H1 (cell line): ENCODE data around the gene UBTD1. TPM values are rescaled to one million over a fixed set of nuclear protein-coding genes. Genes with fewer than 3 reads are reported as not detected.

Experiments
- POLR2A ChIP-seq, 2 experiments: IDR thresholded peaks; 1 replicate in 1 of 2; 2 replicates in 1 of 2; pipeline ENCODE4 v1.6.1; 2011; ENCODE audit warnings: low read depth in 2 of 2, low read length in 2 of 2, mild to moderate bottlenecking in 2 of 2; ENCODE audit errors: control extremely low read depth in 1 of 2
- SIRT6 ChIP-seq: IDR thresholded peaks from one replicate; pipeline ENCODE4 v1.7.1; 2012; ENCODE audit warnings: low read length, inconsistent platforms
- polyA plus RNA-seq, 7 experiments: library from polyadenylated mRNA; depleted of rRNA in 3 of 7; stranded (reverse) in 5 of 7; unstranded in 2 of 7; fragments of >200 nt in 5 of 7; fragments of 200-250 nt in 2 of 7; gene quantifications; 1 replicate in 5 of 7; 2 replicates in 1 of 7; 4 replicates in 1 of 7; pipeline versions ENCODE4 v1.2.1 to v1.2.3, GENCODE V29; 2011 to 2013; ENCODE audit warnings: missing spikeins in 2 of 7, mixed read lengths in 2 of 7
- total RNA-seq: library from RNA; stranded (reverse); fragmentation: NEBNext Ultra II Directional; extraction: Animal tissue kit (Norgen Biotek cat#: 25700); gene quantifications from 2 replicates; pipeline ENCODE4 v1.2.1, GENCODE V29; 2021
- TF ChIP-seq, protein P1 (sequence below): fragments of 300-600 bp; sonication (generic); IDR thresholded peaks from 2 replicates; pipeline ENCODE4 v1.7.1; 2012; ENCODE audit warnings: low read length, moderate library complexity, mild to moderate bottlenecking, inconsistent platforms; ENCODE audit not compliant: insufficient replicate concordance
- TF ChIP-seq, protein P2 (sequence below), 3 experiments: IDR thresholded peaks; 1 replicate in 2 of 3; 2 replicates in 1 of 3; pipeline versions ENCODE4 v1.5.1 to v1.6.1; 2011; ENCODE audit warnings: low read length in 3 of 3, mild to moderate bottlenecking in 3 of 3, inconsistent platforms in 2 of 3, low read depth in 1 of 3, moderate library complexity in 1 of 3; ENCODE audit not compliant: insufficient read depth in 1 of 3; ENCODE audit errors: control extremely low read depth in 1 of 3
- TF ChIP-seq, protein P3 (sequence below): IDR thresholded peaks from 2 replicates; pipeline ENCODE4 v1.6.1; 2012; ENCODE audit warnings: low read length, inconsistent platforms

UBTD1 gene
- total and polyA plus RNA-seq, 2 of the 8 experiments (the other 6 are each of a cell fraction or from before 2014, with no cell fraction given), result 22.3 to 36.2 TPM

DNA sequence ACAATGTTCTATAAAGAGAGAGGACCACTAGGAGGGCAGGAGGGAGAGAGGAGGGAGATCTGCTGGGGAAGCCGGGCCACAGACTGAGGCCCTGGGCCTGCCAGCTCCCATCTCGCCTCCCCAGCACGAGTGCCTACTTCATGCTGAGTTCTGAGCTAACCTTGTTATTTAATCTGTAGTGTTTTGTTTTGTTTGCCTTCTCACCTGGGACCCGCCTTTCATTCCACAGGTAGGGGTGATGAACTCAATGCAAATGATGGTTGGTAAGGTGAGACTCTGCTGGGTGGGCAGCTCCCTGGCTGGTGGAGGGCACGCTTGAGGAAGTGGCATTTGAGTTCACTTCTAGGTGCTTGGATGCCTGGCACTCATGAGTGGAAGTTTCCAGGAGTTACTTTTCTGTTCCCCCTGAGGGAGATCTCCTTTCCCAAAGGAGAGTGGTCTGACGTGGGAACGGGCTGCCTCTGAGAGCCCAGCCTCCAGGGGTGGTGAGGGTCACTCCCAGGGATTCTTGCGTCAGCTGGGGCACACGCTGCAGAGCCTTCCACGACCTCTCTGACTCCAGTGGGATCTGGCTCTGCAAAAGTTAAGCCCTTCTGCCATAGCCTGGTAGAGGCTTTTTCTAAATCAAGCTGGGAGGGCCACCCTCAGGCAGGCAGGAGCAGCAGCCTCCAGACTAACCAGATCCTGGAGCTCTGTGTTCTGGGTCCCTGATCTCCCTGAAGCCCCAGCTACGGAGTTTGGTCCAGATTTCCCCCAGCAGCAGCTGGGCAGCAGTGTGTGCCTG, 22.4 kb downstream of the UBTD1 start (continued):
- TF ChIP-seq, protein P1, sequence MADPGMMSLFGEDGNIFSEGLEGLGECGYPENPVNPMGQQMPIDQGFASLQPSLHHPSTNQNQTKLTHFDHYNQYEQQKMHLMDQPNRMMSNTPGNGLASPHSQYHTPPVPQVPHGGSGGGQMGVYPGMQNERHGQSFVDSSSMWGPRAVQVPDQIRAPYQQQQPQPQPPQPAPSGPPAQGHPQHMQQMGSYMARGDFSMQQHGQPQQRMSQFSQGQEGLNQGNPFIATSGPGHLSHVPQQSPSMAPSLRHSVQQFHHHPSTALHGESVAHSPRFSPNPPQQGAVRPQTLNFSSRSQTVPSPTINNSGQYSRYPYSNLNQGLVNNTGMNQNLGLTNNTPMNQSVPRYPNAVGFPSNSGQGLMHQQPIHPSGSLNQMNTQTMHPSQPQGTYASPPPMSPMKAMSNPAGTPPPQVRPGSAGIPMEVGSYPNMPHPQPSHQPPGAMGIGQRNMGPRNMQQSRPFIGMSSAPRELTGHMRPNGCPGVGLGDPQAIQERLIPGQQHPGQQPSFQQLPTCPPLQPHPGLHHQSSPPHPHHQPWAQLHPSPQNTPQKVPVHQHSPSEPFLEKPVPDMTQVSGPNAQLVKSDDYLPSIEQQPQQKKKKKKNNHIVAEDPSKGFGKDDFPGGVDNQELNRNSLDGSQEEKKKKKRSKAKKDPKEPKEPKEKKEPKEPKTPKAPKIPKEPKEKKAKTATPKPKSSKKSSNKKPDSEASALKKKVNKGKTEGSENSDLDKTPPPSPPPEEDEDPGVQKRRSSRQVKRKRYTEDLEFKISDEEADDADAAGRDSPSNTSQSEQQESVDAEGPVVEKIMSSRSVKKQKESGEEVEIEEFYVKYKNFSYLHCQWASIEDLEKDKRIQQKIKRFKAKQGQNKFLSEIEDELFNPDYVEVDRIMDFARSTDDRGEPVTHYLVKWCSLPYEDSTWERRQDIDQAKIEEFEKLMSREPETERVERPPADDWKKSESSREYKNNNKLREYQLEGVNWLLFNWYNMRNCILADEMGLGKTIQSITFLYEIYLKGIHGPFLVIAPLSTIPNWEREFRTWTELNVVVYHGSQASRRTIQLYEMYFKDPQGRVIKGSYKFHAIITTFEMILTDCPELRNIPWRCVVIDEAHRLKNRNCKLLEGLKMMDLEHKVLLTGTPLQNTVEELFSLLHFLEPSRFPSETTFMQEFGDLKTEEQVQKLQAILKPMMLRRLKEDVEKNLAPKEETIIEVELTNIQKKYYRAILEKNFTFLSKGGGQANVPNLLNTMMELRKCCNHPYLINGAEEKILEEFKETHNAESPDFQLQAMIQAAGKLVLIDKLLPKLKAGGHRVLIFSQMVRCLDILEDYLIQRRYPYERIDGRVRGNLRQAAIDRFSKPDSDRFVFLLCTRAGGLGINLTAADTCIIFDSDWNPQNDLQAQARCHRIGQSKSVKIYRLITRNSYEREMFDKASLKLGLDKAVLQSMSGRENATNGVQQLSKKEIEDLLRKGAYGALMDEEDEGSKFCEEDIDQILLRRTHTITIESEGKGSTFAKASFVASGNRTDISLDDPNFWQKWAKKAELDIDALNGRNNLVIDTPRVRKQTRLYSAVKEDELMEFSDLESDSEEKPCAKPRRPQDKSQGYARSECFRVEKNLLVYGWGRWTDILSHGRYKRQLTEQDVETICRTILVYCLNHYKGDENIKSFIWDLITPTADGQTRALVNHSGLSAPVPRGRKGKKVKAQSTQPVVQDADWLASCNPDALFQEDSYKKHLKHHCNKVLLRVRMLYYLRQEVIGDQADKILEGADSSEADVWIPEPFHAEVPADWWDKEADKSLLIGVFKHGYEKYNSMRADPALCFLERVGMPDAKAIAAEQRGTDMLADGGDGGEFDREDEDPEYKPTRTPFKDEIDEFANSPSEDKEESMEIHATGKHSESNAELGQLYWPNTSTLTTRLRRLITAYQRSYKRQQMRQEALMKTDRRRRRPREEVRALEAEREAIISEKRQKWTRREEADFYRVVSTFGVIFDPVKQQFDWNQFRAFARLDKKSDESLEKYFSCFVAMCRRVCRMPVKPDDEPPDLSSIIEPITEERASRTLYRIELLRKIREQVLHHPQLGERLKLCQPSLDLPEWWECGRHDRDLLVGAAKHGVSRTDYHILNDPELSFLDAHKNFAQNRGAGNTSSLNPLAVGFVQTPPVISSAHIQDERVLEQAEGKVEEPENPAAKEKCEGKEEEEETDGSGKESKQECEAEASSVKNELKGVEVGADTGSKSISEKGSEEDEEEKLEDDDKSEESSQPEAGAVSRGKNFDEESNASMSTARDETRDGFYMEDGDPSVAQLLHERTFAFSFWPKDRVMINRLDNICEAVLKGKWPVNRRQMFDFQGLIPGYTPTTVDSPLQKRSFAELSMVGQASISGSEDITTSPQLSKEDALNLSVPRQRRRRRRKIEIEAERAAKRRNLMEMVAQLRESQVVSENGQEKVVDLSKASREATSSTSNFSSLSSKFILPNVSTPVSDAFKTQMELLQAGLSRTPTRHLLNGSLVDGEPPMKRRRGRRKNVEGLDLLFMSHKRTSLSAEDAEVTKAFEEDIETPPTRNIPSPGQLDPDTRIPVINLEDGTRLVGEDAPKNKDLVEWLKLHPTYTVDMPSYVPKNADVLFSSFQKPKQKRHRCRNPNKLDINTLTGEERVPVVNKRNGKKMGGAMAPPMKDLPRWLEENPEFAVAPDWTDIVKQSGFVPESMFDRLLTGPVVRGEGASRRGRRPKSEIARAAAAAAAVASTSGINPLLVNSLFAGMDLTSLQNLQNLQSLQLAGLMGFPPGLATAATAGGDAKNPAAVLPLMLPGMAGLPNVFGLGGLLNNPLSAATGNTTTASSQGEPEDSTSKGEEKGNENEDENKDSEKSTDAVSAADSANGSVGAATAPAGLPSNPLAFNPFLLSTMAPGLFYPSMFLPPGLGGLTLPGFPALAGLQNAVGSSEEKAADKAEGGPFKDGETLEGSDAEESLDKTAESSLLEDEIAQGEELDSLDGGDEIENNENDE, result no peak
- TF ChIP-seq, protein P2, sequence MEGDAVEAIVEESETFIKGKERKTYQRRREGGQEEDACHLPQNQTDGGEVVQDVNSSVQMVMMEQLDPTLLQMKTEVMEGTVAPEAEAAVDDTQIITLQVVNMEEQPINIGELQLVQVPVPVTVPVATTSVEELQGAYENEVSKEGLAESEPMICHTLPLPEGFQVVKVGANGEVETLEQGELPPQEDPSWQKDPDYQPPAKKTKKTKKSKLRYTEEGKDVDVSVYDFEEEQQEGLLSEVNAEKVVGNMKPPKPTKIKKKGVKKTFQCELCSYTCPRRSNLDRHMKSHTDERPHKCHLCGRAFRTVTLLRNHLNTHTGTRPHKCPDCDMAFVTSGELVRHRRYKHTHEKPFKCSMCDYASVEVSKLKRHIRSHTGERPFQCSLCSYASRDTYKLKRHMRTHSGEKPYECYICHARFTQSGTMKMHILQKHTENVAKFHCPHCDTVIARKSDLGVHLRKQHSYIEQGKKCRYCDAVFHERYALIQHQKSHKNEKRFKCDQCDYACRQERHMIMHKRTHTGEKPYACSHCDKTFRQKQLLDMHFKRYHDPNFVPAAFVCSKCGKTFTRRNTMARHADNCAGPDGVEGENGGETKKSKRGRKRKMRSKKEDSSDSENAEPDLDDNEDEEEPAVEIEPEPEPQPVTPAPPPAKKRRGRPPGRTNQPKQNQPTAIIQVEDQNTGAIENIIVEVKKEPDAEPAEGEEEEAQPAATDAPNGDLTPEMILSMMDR (IDR thresholded peaks at IDR 0.05; ENCODE audit: control extremely low read depth in 1 of 3, insufficient read depth in 1 of 3, low read depth in 1 of 3, low read length in 3 of 3), result 0 out of 4 replicates have a peak, but pooled peaks of 1 of the 3 experiments have one; percentile 1
- TF ChIP-seq POLR2A (IDR thresholded peaks at IDR 0.05; ENCODE audit: control extremely low read depth in 1 of 2, low read depth in 2 of 2, low read length in 2 of 2) (0 out of 3 replicates have a peak, but pooled peaks of 1 of the 2 experiments have one; percentile 20), SIRT6 (no peak)
- TF ChIP-seq, protein P3, sequence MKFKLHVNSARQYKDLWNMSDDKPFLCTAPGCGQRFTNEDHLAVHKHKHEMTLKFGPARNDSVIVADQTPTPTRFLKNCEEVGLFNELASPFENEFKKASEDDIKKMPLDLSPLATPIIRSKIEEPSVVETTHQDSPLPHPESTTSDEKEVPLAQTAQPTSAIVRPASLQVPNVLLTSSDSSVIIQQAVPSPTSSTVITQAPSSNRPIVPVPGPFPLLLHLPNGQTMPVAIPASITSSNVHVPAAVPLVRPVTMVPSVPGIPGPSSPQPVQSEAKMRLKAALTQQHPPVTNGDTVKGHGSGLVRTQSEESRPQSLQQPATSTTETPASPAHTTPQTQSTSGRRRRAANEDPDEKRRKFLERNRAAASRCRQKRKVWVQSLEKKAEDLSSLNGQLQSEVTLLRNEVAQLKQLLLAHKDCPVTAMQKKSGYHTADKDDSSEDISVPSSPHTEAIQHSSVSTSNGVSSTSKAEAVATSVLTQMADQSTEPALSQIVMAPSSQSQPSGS, result no peak
